HG02973 (cell line): Measurements from ENCODE around the gene PLEKHJ1.

Experiments
- ATAC-seq: cut with Tn5 transposase; IDR thresholded peaks from one replicate; pipeline ENCODE4 v1.9.1; 2021; ENCODE audit warnings: moderate library complexity; ENCODE audit not compliant: unreplicated experiment

The PLEKHJ1 gene

DNA sequence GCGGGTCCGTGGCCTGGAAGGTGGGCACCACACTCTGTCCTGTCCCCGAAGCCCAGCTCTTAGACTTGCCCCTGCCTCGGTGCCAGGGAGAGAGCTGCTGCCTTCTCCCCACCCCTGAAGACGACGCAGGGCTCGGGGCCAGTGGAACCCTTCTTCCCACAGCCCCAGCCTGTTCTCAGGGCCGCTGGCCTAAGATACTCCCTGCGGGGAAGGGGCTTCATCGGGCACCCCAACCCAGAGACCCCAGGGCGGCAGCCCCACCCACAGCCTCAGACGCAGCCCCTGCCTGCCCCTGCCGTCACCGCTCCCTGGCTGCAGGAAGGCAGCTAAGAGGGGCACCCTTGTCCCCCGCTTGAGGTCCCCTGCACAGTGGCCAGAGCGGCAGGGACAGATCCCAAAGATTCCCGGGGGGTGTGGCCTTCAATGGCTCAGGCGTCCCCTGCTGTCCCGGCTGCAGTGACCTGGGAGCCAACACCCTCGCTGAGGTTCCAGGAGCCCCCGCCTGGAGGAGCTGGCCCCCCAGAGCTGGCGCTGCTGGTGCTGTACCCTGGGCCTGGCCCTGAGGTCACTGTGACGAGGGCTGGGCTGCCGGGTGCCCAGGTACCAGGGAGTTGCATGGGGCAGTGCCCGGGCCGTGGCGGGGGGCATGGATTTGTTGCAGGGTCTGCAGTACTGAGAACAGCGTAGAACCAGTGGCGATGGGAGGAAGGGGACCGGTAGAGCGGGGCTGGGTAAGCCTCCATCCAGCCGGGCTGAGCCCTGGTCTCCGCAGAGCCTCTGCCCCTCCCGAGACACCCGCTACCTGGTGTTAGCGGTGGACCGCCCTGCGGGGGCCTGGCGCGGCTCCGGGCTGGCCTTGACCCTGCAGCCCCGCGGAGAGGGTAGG, 14.0 kb upstream of the PLEKHJ1 start:
- no peak for ATAC-seq

DNA sequence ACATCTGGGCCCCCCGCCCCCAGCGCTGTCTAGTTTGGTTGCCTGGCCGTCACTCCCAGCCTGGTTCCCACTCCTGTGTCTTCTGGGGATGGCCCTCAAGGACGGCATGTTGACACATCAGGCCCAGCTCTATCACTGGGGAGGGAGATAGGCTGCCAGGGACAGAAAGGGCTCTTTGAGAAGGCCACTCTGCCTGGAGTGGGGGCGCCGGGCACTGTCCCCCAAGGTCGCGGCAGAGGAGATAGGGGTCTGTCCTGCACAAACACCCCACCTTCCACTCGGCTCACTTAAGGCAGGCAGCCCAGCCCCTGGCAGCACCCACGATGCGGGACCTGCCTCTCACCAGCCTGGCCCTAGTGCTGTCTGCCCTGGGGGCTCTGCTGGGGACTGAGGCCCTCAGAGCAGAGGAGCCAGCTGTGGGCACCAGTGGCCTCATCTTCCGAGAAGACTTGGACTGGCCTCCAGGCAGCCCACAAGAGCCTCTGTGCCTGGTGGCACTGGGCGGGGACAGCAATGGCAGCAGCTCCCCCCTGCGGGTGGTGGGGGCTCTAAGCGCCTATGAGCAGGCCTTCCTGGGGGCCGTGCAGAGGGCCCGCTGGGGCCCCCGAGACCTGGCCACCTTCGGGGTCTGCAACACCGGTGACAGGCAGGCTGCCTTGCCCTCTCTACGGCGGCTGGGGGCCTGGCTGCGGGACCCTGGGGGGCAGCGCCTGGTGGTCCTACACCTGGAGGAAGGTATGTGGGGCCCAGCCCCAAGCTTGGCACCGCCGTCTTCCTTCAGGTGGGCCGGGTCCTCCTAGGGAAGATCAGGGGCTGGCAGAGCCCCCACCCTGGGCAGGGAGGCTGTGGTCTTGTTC, 13.1 kb upstream of the PLEKHJ1 start, which contains the start of gene AMH:
AMH (plus strand) TSS at position 314 of the 857 bp plus-strand sequence; CDS start at position 324, 10 bp downstream.
- no peak for ATAC-seq

DNA sequence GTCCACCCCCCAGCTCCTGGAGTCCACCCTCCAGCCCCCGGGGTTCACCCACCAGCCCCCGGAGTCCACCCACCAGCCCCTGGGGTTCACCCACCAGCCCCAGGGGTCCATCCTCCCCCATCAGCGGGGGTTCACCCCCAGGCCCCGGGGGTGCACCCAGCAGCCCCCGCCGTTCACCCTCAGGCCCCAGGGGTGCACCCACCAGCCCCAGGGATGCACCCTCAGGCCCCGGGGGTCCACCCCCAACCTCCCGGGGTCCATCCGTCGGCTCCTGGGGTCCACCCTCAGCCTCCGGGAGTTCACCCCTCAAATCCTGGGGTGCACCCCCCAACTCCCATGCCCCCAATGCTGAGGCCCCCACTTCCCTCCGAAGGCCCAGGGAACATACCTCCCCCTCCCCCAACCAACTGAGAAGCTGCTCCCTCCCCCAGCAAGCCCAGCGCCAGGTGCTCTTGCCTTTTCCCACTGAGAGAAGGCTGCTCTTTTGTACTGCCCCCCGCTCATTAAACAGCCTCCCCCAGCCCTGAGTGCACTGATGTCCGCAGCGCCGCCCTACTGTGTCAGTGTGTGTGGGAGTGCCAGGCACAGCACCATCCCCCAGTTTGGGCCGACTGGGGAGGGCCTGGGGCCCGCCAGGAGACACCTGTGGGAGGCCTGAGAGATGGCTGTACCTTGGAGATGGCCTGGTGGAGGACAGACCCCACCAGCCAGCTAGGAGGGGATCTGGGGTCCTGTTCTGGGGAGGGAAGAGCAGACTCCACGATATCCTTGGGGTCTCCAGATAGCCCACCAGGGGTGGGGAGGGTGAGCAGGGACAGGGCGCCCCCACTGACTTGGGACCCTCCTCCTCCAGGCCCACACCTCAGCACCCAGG, 12.2 kb upstream of the PLEKHJ1 start:
- no peak for ATAC-seq

DNA sequence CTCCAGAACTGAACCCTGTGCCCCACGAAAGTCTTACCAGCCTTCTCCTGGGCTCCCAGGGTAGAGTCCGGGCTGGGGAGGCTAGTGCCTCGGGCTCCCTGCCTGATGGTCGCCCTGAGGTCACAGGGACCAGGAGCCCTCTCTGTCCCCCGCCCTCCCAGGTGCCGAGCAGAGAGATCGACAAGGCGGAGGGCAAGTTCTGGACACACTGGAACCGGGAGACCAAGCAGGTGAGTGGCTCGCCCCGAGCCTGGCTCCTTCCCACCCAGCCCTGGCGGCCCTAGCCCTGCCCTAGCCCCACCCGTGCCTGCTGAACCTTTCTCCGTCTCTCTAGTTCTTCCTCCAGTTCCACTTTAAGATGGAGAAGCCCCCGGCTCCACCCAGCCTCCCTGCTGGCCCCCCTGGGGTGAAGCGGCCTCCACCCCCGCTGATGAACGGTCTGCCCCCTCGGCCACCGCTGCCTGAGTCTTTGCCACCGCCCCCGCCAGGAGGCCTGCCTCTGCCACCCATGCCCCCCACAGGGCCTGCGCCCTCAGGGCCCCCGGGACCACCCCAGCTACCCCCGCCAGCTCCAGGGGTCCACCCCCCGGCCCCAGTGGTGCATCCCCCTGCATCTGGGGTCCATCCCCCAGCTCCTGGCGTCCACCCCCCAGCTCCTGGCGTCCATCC, 11.4 kb upstream of the PLEKHJ1 start:
- ATAC-seq: no peak

DNA sequence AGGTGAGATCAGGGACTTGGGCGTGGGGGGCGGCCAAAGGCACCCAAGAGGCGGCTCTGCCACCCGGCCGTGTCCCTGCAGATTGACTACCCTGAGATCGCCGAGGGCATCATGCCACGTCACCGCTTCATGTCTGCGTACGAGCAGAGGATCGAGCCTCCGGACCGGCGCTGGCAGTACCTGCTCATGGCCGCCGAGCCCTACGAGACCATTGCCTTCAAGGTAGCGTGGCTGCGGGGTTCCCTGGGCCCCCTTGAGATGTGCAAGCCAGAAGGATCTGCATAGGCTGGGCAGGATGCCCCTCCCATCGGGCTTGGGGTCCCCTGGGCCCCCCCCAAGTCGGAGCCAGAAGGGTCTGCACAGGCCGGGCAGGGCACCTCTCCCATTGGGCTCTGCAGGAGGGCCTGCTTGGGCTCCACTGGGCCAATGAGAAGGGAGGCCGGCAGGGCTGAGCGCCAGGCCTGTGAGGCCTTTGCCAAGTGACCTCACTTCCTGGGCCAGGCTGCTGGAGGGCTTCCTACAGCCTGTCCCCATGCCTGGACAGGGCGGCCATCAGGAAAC, 10.8 kb upstream of the PLEKHJ1 start:
- ATAC-seq: no peak

DNA sequence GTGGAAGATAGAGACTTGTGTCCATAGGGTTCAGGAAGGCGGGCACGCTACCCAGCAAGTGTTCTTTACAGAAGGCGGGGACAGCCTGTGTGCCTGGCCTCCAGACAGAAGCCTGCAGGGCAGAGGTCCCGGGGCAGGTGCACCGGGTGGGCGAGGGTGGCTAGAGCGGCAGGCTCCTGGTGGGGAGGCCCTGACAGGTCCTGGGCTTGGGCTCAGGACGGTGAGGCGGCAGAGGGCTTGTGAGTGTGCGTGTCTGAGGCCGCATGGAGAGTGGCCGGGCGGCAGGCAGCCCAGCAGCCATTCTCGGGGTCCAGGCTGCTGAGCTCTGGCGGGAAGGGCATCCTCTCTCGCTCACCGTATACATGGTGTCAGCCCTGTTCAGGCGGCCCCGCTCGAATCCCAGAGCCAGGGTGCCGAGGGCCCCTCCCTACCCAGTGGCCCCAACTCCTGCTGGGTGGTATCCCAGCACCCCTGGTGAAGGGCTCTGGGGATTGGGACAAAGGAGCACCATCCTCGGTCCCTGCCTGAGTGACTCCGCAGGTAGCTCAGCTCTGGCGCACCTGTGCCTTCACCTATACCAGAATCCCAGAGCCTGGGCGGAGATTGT, 10.0 kb upstream of the PLEKHJ1 start:
- ATAC-seq: no peak

DNA sequence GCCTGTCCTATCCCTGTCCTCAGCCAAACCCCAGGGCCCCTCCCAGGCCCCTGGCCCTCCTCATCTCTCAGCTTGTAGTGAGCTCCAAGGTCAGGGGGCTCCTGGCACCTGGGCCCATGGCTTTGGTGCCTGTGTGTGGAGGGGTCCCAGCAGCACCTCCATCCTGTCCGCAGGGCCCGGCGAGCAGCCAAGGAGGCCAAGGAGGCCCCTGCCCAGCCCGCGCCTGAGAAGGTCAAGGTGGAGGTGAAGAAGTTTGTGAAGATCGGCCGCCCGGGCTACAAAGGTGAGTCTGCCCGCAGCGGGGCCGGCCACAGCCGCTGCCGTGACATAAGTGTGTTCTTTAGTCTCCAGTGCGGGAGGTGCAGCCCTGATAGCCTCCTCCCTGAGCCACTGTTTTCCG, 9.1 kb upstream of the PLEKHJ1 start:
- no peak for ATAC-seq

DNA sequence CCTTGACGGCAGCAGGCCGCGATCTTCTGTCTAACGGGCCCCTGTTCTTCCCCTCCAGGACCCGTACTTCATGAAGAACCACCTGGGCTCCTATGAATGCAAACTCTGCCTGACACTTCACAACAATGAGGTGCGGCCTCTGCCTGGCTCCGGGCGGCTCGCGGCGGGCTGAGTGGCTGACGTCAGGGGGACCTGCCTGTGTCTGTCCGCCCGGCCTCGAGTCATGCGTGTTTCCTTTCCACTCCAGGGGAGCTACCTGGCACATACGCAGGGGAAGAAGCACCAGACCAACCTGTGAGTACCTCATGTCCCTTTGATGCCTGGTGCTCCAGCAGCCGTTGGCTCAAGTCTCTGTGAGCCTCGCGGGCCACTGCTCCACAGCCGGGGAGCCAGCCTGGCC, 8.4 kb upstream of the PLEKHJ1 start:
- ATAC-seq: no peak

DNA sequence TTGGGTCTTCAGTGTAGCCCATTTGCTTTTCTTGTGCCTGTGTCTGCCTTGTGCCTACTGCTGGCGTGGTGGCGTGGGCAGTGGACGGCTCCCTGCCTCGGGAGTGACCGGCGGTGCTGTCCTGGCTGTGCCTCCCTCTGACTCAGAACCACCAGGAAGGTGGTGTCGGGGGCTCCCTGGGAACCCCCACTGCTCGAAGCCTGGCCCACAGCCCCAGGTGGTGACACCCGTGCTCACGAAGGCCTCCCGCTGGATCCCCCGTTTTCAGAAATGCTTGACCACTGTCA, 7.9 kb upstream of the PLEKHJ1 start:
- no peak for ATAC-seq

DNA sequence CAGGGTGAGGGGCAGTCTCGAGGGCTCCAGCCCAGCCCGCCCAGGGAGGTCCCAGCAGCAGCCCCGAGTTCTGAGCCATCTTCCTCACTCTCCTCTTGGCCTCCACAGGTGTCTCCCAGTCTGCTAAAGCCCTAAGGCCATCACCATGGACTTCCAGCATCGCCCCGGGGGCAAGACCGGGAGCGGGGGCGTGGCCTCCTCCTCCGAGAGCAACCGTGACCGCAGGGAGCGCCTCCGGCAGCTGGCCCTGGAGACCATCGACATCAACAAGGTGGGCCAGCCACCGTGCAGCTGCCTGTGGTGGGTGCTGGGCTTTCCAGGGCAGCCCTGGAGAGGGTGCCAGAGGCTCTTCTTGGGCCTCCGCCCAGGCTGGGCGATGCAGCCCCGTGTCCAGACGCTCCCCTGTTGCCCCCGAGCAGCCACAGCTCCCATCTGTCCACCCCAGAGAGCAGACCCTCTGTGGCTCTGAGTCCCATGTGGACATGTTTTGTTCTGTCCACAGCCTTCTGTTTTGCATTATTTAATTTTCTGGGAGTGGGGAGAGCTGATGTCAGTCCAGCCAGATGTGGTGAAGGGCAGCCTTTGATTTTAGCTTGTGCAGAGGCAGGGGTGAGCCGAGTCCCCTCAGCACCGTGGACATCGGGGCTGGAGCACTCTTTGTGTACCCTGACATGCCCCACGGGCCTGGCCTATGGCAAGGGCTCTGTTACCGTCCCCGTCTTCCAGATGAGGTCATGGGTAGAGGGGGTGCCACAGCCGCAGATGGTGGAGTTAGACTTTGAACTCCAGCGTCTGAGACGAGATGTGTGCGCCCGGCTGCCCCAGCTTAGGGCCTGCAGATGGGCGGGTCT, 7.4 kb upstream of the PLEKHJ1 start:
- no peak for ATAC-seq

DNA sequence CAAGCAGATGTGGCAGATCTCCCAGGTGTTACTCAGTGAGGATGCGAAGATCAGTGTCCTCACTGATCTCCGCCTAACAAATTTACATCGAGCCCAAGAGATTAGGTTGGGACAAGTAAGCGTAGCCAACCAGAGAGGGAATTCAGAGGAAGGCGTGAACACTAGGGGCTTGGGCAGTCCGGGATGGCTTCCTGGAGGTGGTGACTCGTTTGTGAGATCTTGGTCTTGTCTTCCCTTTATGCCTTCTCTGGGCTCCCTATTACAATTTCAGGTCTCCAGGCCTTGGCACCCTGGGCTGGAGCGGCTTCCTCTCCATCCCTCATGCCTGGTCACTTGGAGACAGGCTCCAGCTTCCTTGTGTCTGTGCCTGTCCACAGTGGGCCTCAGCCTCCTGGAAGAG, 6.7 kb upstream of the PLEKHJ1 start:
- no peak for ATAC-seq

DNA sequence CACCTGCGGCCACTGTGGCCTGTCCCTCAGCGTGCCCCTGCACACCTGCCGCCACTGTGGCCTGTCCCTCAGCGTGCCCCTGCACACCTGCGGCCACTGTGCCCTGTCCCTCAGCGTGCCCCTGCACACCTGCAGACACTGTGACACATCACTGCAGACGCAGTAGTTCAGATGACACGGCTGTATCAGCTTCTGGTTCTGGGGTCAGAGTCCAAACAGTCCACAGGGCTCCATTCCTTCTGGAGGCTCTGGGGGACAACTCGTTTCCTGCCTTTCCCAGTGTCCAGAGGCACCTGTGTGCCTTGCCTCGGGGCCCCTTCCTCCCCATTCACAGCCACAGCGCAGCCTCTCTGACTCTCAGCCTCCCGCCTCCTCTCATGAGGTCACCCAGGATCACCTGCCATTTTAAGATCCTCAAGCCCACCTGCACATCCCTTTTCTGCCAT, 6.0 kb upstream of the PLEKHJ1 start:
- no peak for ATAC-seq

DNA sequence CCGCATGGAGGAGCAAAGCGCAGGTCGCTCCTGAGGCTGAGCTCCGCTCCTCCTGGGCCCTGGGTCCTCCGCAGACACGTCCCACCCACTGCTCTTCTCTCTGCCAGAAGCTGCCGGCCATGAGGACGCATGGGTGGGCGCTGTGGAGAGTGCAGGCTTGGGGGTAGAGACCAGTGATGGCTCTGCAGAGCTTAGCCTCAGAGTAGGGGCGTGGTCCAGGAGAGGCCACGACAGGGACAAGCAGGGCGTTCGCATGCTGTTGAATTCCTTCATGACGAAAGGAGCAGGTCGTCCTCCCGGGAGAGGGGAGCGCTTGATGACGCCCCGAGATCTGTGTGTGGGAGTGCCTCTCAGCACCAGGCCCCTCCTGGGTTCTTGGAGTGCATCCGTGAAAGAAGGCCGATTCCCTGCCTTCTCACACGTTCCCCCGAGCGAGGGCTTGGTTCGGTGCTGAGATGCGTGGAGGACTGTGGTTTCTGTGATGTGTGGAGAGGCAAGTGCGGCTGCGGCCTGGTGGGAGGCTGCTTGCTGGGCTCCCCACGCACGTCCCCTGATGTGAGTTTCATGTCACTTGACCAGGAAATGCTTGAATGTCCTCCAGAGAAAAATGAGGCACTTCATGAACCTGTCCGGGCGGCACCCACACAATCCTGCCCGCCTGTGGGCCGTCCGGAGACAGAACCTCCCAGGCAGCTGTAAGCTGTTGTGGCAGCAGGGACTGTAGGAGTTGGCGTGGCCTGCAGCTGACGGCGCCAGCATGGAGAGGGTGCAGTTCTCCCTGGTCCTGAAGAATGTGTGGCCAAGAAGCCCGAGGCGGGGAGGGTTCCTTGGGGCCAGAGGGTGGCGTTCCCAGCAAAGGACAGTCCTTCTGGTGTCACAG, 5.0 kb upstream of the PLEKHJ1 start:
- no peak for ATAC-seq

DNA sequence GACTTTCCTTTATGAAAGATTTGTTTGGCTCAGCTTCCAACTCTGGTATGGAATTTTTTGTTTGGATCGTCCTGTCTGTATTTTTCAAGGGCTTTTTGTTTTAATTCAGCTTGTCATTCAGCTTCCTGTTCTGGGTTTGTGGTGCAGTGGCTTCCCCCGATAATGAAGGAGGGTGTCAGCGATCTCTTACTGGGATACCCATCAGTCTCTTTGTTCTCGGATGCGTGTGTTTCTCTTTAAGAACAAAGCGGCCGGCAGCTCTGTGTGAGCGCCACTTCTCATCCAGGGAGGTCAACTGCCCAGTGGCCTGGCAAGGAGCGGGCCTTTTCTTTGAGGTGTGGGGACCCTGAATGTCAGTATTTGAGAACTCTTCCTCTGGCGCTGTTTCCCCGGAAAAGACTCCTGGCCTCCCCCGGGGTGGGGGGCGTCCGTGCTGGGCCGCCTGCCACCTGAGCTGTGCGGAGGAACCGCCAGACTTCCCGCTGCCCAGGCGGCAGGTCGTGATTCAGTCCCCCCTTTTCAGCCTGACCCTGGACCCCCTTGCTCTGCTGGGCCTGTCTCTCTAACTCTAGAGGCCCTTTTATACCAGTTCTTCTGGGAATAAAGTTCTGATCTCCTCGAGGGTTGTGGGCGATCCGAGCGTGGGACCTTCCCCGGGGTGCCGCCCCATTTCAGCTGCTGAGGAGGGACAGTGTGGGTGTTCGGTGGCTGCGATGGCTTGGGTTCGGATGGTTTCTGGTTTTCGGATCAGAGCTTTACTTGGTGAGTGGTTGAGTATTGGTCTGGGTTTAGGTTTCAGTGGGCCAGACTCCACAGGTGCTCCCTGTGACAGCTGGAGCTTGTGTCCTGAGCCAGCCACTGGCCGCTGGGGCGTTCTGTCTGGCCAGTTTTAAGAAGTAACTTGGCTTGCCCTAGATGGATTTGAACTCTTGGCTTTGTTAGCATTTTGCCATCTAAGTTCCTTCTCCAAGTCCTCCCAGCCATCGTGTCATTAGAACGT, 3.9 kb upstream of the PLEKHJ1 start:
- no peak for ATAC-seq

DNA sequence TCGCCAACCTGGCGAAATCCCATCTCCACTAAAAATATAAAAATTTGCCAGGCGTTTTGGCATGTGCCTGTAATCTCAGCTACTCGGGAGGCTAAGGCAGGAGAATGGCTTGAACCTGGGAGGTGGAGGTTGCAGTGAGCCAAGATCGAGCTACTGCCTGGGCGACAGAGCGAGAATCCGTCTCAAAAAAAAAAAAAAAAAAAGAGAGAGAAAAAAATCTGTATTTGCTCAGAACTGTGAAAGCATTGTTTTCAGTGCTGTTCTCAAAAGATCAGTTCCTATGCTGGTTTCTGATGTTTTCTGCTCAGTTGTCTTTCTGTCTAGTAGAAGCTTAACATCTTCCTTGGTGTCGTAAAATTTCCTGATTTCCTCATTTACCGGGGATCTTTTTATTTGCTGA, 3.0 kb upstream of the PLEKHJ1 start:
- no peak for ATAC-seq

DNA sequence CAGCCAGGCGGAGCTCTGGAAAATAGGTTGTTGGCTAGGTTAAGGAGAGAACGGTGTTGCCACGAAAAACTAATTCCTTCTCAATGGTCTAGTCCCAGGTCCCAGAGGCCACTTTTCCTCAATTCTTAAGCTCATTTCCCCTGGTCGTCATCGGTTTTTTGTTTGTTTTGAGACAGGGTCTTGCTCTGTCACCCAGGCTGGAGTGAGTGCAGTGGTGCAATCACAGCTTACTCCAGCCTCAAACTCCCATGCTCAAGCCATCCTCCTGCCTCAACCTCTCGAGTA, 1.7 kb upstream of the PLEKHJ1 start:
- ATAC-seq: no peak
